HEK293T (cell line): ENCODE data around the gene DMBX1.

Source experiments
- CTCF ChIA-PET: fragments of 350-600 bp; formaldehyde crosslinking; extraction: SDS; loops from one replicate; lab custom pipeline; 2021; ENCODE audit warnings: antibody characterized with exemption, inconsistent platforms; lab: Yijun Ruan, JAX
- POLR2A ChIA-PET: fragments of 350-600 bp; formaldehyde crosslinking; extraction: SDS; loops from one replicate; lab custom pipeline; 2020; ENCODE audit warnings: antibody characterized with exemption, inconsistent platforms; lab: Yijun Ruan, JAX
- DNase-seq: peaks from one replicate; pipeline ENCODE4 v3.0.0; 2012; ENCODE audit warnings: mixed read lengths; ENCODE audit errors: extremely low spot score
- ARNT ChIP-seq: fragments of 450-650 bp; IDR thresholded peaks from 2 replicates; pipeline ENCODE4 v1.6.1; 2017; ENCODE audit warnings: mild to moderate bottlenecking
- BHLHE40 ChIP-seq: fragments of 450-650 bp; IDR thresholded peaks from 2 replicates; pipeline ENCODE4 v1.6.1; 2016; ENCODE audit warnings: mild to moderate bottlenecking, moderate library complexity, borderline replicate concordance
- CTBP1 ChIP-seq: fragments of 450-650 bp; IDR thresholded peaks from 2 replicates; pipeline ENCODE4 v1.6.1; 2016; ENCODE audit warnings: borderline replicate concordance
- ELF4 ChIP-seq: fragments of 450-650 bp; IDR thresholded peaks from 2 replicates; pipeline ENCODE4 v1.6.1; 2017; ENCODE audit warnings: antibody characterized with exemption
- FOXA1 ChIP-seq: fragments of 450-650 bp; IDR thresholded peaks from 2 replicates; pipeline ENCODE4 v1.6.1; 2016; ENCODE audit warnings: mild to moderate bottlenecking
- FOXK2 ChIP-seq: fragments of 450-650 bp; IDR thresholded peaks from 2 replicates; pipeline ENCODE4 v1.6.1; 2016; ENCODE audit warnings: mild to moderate bottlenecking
- FOXM1 ChIP-seq: fragments of 450-650 bp; IDR thresholded peaks from 2 replicates; pipeline ENCODE4 v1.6.1; 2017; ENCODE audit warnings: mild to moderate bottlenecking, borderline replicate concordance
- HDGF ChIP-seq: fragments of 450-650 bp; IDR thresholded peaks from 2 replicates; pipeline ENCODE4 v1.6.1; 2017; ENCODE audit warnings: antibody characterized with exemption, borderline replicate concordance
- L3MBTL2 ChIP-seq: fragments of 450-650 bp; conservative IDR thresholded peaks from 2 replicates; pipeline ENCODE4 v1.6.1; 2016; ENCODE audit warnings: mild to moderate bottlenecking
- LEF1 ChIP-seq: fragments of 450-650 bp; IDR thresholded peaks from 2 replicates; pipeline ENCODE4 v1.6.1; 2017; ENCODE audit warnings: mild to moderate bottlenecking, borderline replicate concordance
- NFRKB ChIP-seq: fragments of 450-650 bp; IDR thresholded peaks from 2 replicates; pipeline ENCODE4 v1.6.1; 2016; ENCODE audit warnings: mild to moderate bottlenecking, moderate library complexity
- SP1 ChIP-seq: fragments of 450-650 bp; IDR thresholded peaks from 2 replicates; pipeline ENCODE4 v1.6.1; 2017
- SUZ12 ChIP-seq: fragments of 450-650 bp; IDR thresholded peaks from 2 replicates; pipeline ENCODE4 v1.6.1; 2016; ENCODE audit warnings: mild to moderate bottlenecking
- TARDBP ChIP-seq: fragments of 450-650 bp; IDR thresholded peaks from 2 replicates; pipeline ENCODE4 v1.6.1; 2016
- ZNF384 ChIP-seq: fragments of 450-650 bp; IDR thresholded peaks from 2 replicates; pipeline ENCODE4 v1.6.1; 2016
- TF ChIP-seq, protein P1 (sequence below): fragments of 450-650 bp; IDR thresholded peaks from 2 replicates; pipeline ENCODE4 v1.6.1; 2016

Gene DMBX1

DNA sequence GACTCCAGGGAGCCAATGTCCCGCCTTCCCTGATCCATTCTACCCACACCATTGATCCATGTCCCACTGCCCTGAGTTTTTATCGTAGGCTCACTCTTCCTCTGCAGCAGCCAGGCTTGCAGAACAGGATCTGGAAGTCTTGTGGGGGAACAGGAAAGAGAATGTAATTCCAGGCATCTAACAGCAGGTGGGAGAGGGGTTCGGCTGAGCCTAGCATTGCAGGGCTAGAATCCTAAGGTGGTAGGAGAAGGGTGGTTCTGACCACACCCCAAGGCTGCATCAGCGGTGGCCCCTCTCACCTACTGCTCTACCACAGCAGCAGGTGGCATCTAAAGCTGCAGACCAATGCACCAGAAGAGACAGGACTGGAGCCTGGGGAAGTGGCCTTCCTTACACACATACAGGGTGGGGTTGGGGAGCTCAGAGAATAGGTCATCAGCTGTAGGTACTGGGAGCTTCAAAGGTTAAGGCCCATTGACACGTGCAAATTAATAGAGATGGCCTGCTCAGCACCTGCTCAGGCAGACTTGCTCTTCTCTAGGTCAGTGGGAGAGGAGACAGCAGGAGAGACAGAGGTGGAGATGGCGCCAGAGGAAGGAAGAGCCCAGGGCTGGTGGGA is 41.3 kb downstream of the DMBX1 start:
- CTCF ChIA-PET, result interaction anchor here (2.5 to 6.1 kb wide), 2 partner anchors 9 to 54 kb away, joined by 8 to 40 read pairs; no protein-coding TSS in a partner anchor
- no peak for DNase-seq
- POLR2A ChIA-PET, result no interaction called here
- no peak for TF ChIP-seq SUZ12
- TF ChIP-seq BHLHE40, result no peak
- TF ChIP-seq ZNF384, result no peak
- TF ChIP-seq, protein P1, sequence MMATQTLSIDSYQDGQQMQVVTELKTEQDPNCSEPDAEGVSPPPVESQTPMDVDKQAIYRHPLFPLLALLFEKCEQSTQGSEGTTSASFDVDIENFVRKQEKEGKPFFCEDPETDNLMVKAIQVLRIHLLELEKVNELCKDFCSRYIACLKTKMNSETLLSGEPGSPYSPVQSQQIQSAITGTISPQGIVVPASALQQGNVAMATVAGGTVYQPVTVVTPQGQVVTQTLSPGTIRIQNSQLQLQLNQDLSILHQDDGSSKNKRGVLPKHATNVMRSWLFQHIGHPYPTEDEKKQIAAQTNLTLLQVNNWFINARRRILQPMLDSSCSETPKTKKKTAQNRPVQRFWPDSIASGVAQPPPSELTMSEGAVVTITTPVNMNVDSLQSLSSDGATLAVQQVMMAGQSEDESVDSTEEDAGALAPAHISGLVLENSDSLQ, result no peak
- TF ChIP-seq NFRKB, result no peak
- TF ChIP-seq SP1, result no peak
- no peak for TF ChIP-seq L3MBTL2
- TF ChIP-seq HDGF, result no peak
- no peak for TF ChIP-seq LEF1
- TF ChIP-seq CTBP1, result no peak
- TF ChIP-seq ARNT, result no peak

- DNase-seq, result no peak
- ChIA-PET POLR2A (no interaction called here), CTCF (no interaction called here)
- TF ChIP-seq FOXA1, result no peak
- TF ChIP-seq, protein P1, result no peak
- no peak for TF ChIP-seq FOXM1
Measured at GRCh38 chr1:46532095-46532494, 42.5 kb downstream of the DMBX1 start.

DNA sequence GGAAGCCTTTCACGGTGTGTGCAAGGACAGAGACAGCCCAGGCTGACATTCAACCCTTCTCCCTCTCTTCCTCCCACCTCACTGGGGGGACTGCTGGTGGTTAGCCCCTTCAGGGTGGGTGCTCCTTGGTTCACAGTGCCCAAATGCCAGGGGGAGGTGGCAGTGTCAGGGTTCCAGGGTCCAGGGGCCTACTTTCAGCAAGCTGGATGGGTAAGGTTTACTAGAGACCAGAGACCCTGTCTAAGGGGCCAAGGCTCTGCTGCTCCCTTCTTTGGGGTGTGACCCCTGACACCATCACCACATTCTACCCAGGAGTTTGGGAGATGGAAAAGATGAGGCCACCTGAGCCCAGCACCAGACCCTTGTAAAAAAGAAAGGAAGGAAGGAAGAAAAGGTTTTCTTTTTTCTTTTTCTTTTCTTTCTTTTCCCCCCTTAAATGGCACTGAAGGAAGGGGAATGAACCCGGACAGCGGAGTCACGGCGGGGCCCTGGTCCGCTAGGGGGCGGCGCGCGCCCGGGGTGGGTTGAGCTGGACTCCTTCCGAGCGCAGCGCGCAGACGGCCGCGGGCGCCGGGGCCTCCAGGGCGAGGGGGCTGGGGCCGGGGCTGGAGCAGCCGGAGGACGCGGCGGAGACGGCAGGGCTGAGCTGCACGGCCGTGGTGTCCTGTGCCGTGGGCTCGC is 43.0 kb downstream of the DMBX1 start:
- no peak for TF ChIP-seq ELF4
- TF ChIP-seq, protein P1, result no peak
- TF ChIP-seq SP1, result no peak
- no peak for TF ChIP-seq CTBP1
- no peak for TF ChIP-seq ZNF384
- TF ChIP-seq NFRKB, result no peak
- TF ChIP-seq LEF1, result no peak
- TF ChIP-seq SUZ12, result no peak
- TF ChIP-seq TARDBP, result no peak
- TF ChIP-seq FOXA1, result no peak
- no peak for TF ChIP-seq ARNT
- CTCF ChIA-PET, result interaction anchor here (0.7 to 1.4 kb wide), 3 partner anchors 14 to 86 kb away, joined by 3 to 6 read pairs (median 4); no protein-coding TSS in a partner anchor
- POLR2A ChIA-PET, result no interaction called here
- DNase-seq, result no peak

DNA sequence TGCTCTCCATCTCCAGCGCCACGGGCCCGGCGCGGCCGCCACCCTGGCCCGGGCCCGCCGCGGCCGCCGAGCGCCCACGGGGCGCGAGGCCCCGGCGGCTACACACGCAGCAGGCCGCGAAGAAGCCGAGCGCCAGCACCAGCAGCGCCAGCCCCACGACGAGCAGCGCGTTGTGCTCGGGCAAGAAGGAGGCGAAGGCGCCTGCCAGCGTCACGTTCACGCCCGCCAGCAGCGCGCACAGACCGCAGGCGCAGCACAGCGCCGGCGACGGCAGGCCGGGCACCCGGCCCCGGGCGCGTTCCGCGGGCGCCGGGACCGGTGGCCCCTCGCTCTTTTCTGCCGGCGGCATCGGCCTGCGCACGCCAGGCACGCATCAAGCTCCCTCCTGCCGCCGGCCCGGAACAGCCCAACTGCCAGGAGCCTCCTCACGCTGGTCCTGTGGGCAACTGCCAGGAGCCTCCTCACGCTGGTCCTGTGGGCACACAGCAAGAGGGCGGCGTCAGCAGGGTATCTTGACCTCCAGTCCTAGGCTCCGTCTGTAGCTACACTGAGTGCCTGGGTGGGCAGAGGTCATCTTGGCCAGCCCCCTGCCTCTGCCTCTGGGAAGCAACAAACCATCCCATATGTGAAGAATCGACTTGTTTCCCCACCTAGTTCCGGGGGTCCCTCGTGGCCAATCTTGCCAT is 43.7 kb downstream of the DMBX1 start:
- no peak for DNase-seq
- ChIA-PET POLR2A (no interaction called here), CTCF (interaction anchor here (0.7 to 1.6 kb wide), 4 partner anchors 13 to 86 kb away, joined by 3 to 6 read pairs (median 4); no protein-coding TSS in a partner anchor)
- no peak for TF ChIP-seq ZNF384
- no peak for TF ChIP-seq LEF1
- no peak for TF ChIP-seq SP1
- TF ChIP-seq, protein P1, result no peak
- TF ChIP-seq L3MBTL2, result no peak
- TF ChIP-seq TARDBP, result no peak
- TF ChIP-seq SUZ12, result no peak
- no peak for TF ChIP-seq CTBP1
- no peak for TF ChIP-seq HDGF
- no peak for TF ChIP-seq FOXK2
- TF ChIP-seq ARNT, result no peak
- TF ChIP-seq FOXM1, result no peak
- TF ChIP-seq FOXA1, result no peak
- no peak for TF ChIP-seq BHLHE40
- TF ChIP-seq ELF4, result no peak

- CTCF ChIA-PET, result interaction anchor here (0.6 to 2.8 kb wide), 7 partner anchors 11 to 93 kb away, joined by 3 to 11 read pairs (median 3); no protein-coding TSS in a partner anchor
Measured at GRCh38 chr1:46535063-46535462, 45.4 kb downstream of the DMBX1 start.

More at GRCh38 chr1:46535063-46535462, 45.4 kb downstream of the DMBX1 start:
- POLR2A ChIA-PET, result no interaction called here
- TF ChIP-seq SUZ12 (no peak), HDGF (no peak), ZNF384 (no peak), LEF1 (no peak), L3MBTL2 (no peak), FOXM1 (no peak), SP1 (no peak), NFRKB (no peak), BHLHE40 (no peak), ELF4 (no peak), ARNT (no peak), CTBP1 (no peak), FOXK2 (no peak)
- DNase-seq, result no peak
